PC-3 (cell line): ENCODE measurements around the gene OSBPL2. TPM values are rescaled to one million over a fixed set of nuclear protein-coding genes. Genes with fewer than 3 reads are reported as not detected.

Experiments
- ATAC-seq: fragments of 200-7000 bp; cut with Tn5 transposase; 2 replicates; pipeline ENCODE4 v1.9.1; 2020; ENCODE audit warnings: mild to moderate bottlenecking, moderate library complexity
- BruUV-seq: library from RNA; stranded (reverse); fragments of 400-500 nt; replicated peaks from 2 replicates; lab custom pipeline; 2021; lab: Mats Ljungman, UMichigan
- CTCF ChIA-PET: fragments of 300-600 bp; sonication (Branson Sonifier 250); formaldehyde crosslinking; loops from one replicate; lab custom pipeline; 2022; ENCODE audit warnings: antibody characterized with exemption; lab: Charles Lee
- POLR2A ChIA-PET: fragments of 300-600 bp; sonication (Branson Sonifier 250); formaldehyde crosslinking; loops from one replicate; lab custom pipeline; 2022; ENCODE audit warnings: antibody characterized with exemption; ENCODE audit not compliant: unreplicated experiment; lab: Charles Lee
- DNase-seq: peaks from one replicate; pipeline ENCODE4 v3.0.0-alpha.2; 2015
- H2AFZ ChIP-seq: fragments of 300-600 bp; sonication (generic); 2 replicates; pipeline ENCODE4 v1.6.0; 2016; ENCODE audit warnings: antibody characterized with exemption, low read length
- H3F3A ChIP-seq: fragments of 300-600 bp; sonication (generic); one replicate; pipeline ENCODE4 v1.6.0; 2017; ENCODE audit warnings: antibody characterized with exemption, low read length, control low read depth, mild to moderate bottlenecking; ENCODE audit not compliant: unreplicated experiment
- H3K27ac ChIP-seq: fragments of 300-600 bp; sonication (generic); 2 replicates; pipeline ENCODE4 v1.5.1; 2016; ENCODE audit warnings: mild to moderate bottlenecking, low read length
- H3K27me3 ChIP-seq: fragments of 300-600 bp; sonication (generic); 2 replicates; pipeline ENCODE4 v1.6.1; 2016; ENCODE audit warnings: low read length, mixed read lengths
- H3K36me3 ChIP-seq: fragments of 300-600 bp; sonication (generic); 2 replicates; pipeline ENCODE4 v1.6.1; 2016; ENCODE audit warnings: low read depth, mixed run types, low read length, mixed read lengths
- H3K4me1 ChIP-seq: fragments of 300-600 bp; sonication (generic); 2 replicates; pipeline ENCODE4 v1.5.1; 2016; ENCODE audit warnings: low read length; ENCODE audit not compliant: insufficient read depth
- H3K4me2 ChIP-seq: fragments of 300-600 bp; sonication (generic); 2 replicates; pipeline ENCODE4 v1.6.0; 2016; ENCODE audit warnings: low read length
- H3K4me3 ChIP-seq: fragments of 300-600 bp; sonication (generic); 2 replicates; pipeline ENCODE4 v1.5.1; 2016; ENCODE audit warnings: mild to moderate bottlenecking, low read length, mixed read lengths
- H3K79me2 ChIP-seq: fragments of 300-600 bp; sonication (generic); 2 replicates; pipeline ENCODE4 v1.6.1; 2017; ENCODE audit warnings: low read length, mixed read lengths
- H3K9ac ChIP-seq: fragments of 300-600 bp; sonication (generic); 2 replicates; pipeline ENCODE4 v1.6.0; 2016; ENCODE audit warnings: mild to moderate bottlenecking, low read length
- H3K9me2 ChIP-seq: fragments of 300-600 bp; sonication (generic); replicated peaks from 2 replicates; pipeline ENCODE4 v1.6.1; 2016; ENCODE audit warnings: mixed run types, low read length, mixed read lengths
- H3K9me3 ChIP-seq: fragments of 300-600 bp; sonication (generic); 2 replicates; pipeline ENCODE4 v1.6.1; 2016; ENCODE audit warnings: low read length, mixed read lengths
- H4K20me1 ChIP-seq: fragments of 300-600 bp; sonication (generic); 2 replicates; pipeline ENCODE4 v1.6.1; 2016; ENCODE audit warnings: low read length, mixed read lengths
- EZH2 ChIP-seq: fragments of 300-600 bp; sonication (generic); IDR thresholded peaks from one replicate; pipeline ENCODE4 v1.6.1; 2017; ENCODE audit warnings: antibody characterized with exemption, mild to moderate bottlenecking, low read length; ENCODE audit not compliant: unreplicated experiment
- EZH2phosphoT487 ChIP-seq: fragments of 300-600 bp; sonication (generic); IDR thresholded peaks from 2 replicates; pipeline ENCODE4 v1.6.1; 2018; ENCODE audit warnings: mild to moderate bottlenecking, antibody characterized with exemption, low read length, borderline replicate concordance
- intact Hi-C: fragments of 100-400 bp; cut with micrococcal nuclease; formaldehyde crosslinking; loops from 2 replicates; pipeline ENCODE4 v1.9.0; 2023
- total RNA-seq: library from RNA; depleted of rRNA; stranded (reverse); fragments of >200 nt; gene quantifications from 2 replicates; pipeline ENCODE4 v1.2.3, GENCODE V29; 2014
- TF ChIP-seq, protein P1 (sequence below): fragments of 300-600 bp; sonication (generic); conservative IDR thresholded peaks from 2 replicates; pipeline ENCODE4 v1.5.1; 2017; ENCODE audit warnings: antibody characterized with exemption, low read depth, mild to moderate bottlenecking, low read length

Gene OSBPL2
- total RNA-seq, 1 experiment from 2014 or later: 39.7 TPM

DNA sequence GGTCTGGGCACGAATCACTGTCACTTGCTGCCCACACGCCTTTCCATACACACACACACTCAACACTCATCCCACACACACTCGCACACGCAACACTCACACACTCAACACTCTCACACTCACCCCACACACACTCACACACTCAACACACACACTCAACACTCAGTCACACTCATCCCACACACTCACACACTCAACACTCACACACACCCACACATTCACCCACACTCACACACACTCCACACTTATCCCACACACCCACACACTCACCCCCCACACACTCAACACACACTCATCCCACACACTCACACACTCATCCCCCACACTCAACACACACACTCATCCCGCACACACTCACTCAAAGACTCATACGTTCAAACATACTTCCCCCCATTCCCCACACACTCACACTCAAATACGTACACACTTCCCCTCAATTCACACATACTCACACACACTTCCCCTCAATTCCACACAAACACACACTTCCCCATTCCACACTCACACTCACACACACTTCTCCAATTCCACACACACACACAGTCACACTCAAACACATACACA is 9.3 kb upstream of the OSBPL2 start:
- DNase-seq (no peak), ATAC-seq (no peak)
- intact Hi-C loops: no loop called here
- Histone ChIP-seq H3K9me2 (no peaks in the 10 kb centered on the region), H3K36me3 (no peaks in the 10 kb centered on the region), H3K4me3 (no peak overlapping the region), H3F3A (no peaks in the 10 kb centered on the region), H3K4me1 (peaks cover 6% of the 10 kb centered on the region; the same call in 1 of the 2 replicates), H3K4me2 (no peak overlapping the region), H3K9me3 (no peaks in the 10 kb centered on the region), H4K20me1 (no peaks in the 10 kb centered on the region), H3K9ac (no peak overlapping the region), H3K79me2 (no peaks in the 10 kb centered on the region), H3K27me3 (peaks cover 4% of the 10 kb centered on the region; the same call in 1 of the 2 replicates), H2AFZ (no peak overlapping the region), H3K27ac (no peak overlapping the region)
- BruUV-seq: no TSS peak
- ChIA-PET POLR2A (no interaction called here), CTCF (no interaction called here)
- TF ChIP-seq, protein P1, sequence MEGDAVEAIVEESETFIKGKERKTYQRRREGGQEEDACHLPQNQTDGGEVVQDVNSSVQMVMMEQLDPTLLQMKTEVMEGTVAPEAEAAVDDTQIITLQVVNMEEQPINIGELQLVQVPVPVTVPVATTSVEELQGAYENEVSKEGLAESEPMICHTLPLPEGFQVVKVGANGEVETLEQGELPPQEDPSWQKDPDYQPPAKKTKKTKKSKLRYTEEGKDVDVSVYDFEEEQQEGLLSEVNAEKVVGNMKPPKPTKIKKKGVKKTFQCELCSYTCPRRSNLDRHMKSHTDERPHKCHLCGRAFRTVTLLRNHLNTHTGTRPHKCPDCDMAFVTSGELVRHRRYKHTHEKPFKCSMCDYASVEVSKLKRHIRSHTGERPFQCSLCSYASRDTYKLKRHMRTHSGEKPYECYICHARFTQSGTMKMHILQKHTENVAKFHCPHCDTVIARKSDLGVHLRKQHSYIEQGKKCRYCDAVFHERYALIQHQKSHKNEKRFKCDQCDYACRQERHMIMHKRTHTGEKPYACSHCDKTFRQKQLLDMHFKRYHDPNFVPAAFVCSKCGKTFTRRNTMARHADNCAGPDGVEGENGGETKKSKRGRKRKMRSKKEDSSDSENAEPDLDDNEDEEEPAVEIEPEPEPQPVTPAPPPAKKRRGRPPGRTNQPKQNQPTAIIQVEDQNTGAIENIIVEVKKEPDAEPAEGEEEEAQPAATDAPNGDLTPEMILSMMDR: no peak
- TF ChIP-seq EZH2 (no peak), EZH2phosphoT487 (no peak)

DNA sequence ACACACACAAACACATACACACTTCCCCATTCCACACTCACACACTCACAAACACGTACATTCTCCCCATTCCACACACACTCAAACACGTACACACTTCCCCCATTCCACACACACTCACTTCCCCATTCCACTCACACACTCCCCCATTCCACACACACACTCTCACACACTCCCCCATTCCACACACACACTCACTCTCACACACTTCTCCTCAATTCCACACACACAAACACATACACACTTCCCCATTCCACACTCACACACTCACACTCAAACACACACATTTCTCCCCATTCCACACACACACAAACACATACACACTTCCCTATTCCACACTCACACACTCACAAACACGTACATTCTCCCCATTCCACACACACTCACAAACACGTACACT is 8.7 kb upstream of the OSBPL2 start:
- Histone ChIP-seq H3K9me2 (no peaks in the 10 kb centered on the region), H3K27me3 (peaks cover 4% of the 10 kb centered on the region; the same call in 1 of the 2 replicates), H3K9me3 (no peaks in the 10 kb centered on the region), H3K4me2 (no peak overlapping the region), H3K4me1 (peaks cover 6% of the 10 kb centered on the region; the same call in 1 of the 2 replicates), H3K36me3 (no peaks in the 10 kb centered on the region), H3K9ac (no peak overlapping the region), H2AFZ (no peak overlapping the region), H3F3A (no peaks in the 10 kb centered on the region), H3K27ac (no peak overlapping the region), H4K20me1 (no peaks in the 10 kb centered on the region), H3K4me3 (no peak overlapping the region), H3K79me2 (no peaks in the 10 kb centered on the region)
- ATAC-seq (no peak), DNase-seq (no peak)
- ChIA-PET POLR2A (no interaction called here), CTCF (no interaction called here)
- TF ChIP-seq EZH2phosphoT487: no peak
- no peak for TF ChIP-seq EZH2
- TF ChIP-seq, protein P1: no peak
- no TSS peak for BruUV-seq
- intact Hi-C loops: no loop called here

DNA sequence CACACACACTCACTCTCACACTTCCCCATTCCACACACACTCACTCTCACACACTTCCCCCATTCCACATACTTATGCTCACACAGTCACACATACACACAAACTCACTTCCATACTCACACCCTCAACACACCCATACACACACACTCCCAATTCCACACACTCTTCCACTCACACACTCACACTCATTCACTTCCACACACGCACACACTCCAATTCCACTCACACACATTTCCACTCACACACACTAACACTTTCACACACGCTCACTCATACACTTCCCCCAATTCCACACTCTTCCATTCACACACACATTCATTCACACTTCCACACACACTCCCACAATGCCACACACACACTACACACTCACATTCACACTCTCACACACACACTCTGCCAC is 8.0 kb upstream of the OSBPL2 start:
- no peak for ATAC-seq
- no TSS peak for BruUV-seq

More for the DNA sequence above, 8.0 kb upstream of the OSBPL2 start:
- H3K27ac ChIP-seq: no peak overlapping the region
- POLR2A ChIA-PET: no interaction called here
- no peak for TF ChIP-seq EZH2phosphoT487
- TF ChIP-seq, protein P1: no peak
- no peak for TF ChIP-seq EZH2
- no peaks in the 10 kb centered on the region for H3K79me2 ChIP-seq
- no peak overlapping the region for H2AFZ ChIP-seq
- H3K36me3 ChIP-seq: no peaks in the 10 kb centered on the region
- no peaks in the 10 kb centered on the region for H3K9me3 ChIP-seq
- no peak for DNase-seq
- H3K9ac ChIP-seq: no peak overlapping the region
- intact Hi-C loops: no loop called here
- no peak overlapping the region for H3K4me2 ChIP-seq
- CTCF ChIA-PET: no interaction called here
- H3K4me3 ChIP-seq: no peak overlapping the region
- no peaks in the 10 kb centered on the region for H4K20me1 ChIP-seq
- H3K27me3 ChIP-seq: no peaks in the 10 kb centered on the region
- no peaks in the 10 kb centered on the region for H3K9me2 ChIP-seq
- H3K4me1 ChIP-seq: peaks cover 6% of the 10 kb centered on the region; the same call in 1 of the 2 replicates
- H3F3A ChIP-seq: no peaks in the 10 kb centered on the region
